Jurkat, Clone E6-1 (cell line): ENCODE data around the gene CFAP46.
"Not testable (repeated sequence)": the region's sequence is repeated elsewhere in the genome, so short reads cannot be mapped to it uniquely, and the experiment has no call there.

Experiments
- DNase-seq: peaks from one replicate; pipeline ENCODE4 v3.0.0-alpha.2; 2011; ENCODE audit warnings: low read depth, low spot score
- H3K4me3 ChIP-seq: 2 replicates; pipeline ENCODE4 v1.5.1; 2011; ENCODE audit warnings: mild to moderate bottlenecking, low read length, control low read depth, moderate library complexity

Gene CFAP46

GRCh38 chr10:132907821-132908620 is 34.3 kb downstream of the CFAP46 start:
- H3K4me3 ChIP-seq: no peak overlapping the region
- no peak for DNase-seq

GRCh38 chr10:132906836-132907235 is 35.5 kb downstream of the CFAP46 start:
- H3K4me3 ChIP-seq: no peak overlapping the region

GRCh38 chr10:132906106-132906505 is 36.3 kb downstream of the CFAP46 start:
- no peak overlapping the region for H3K4me3 ChIP-seq
- no peak for DNase-seq

More at GRCh38 chr10:132906836-132907235, 35.5 kb downstream of the CFAP46 start:
- no peak for DNase-seq

- no peak for DNase-seq
- H3K4me3 ChIP-seq: no peak overlapping the region
Measured at GRCh38 chr10:132905661-132906060, 36.7 kb downstream of the CFAP46 start.

- no peak for DNase-seq
Measured at GRCh38 chr10:132904814-132905649, 37.3 kb downstream of the CFAP46 start.

GRCh38 chr10:132904181-132904813 is 38.1 kb downstream of the CFAP46 start:
- no peak overlapping the region for H3K4me3 ChIP-seq
- peak; percentile 11 for DNase-seq

More at GRCh38 chr10:132904814-132905649, 37.3 kb downstream of the CFAP46 start:
- H3K4me3 ChIP-seq: no peak overlapping the region

- DNase-seq, H3K4me3 ChIP-seq: not testable (repeated sequence)
Measured at GRCh38 chr10:132902656-132903575, 39.5 kb downstream of the CFAP46 start.

- no peak for DNase-seq
- H3K4me3 ChIP-seq: no peak overlapping the region
Measured at GRCh38 chr10:132901351-132901750, 41.0 kb downstream of the CFAP46 start.

- no peak for DNase-seq
- no peak overlapping the region for H3K4me3 ChIP-seq
Measured at GRCh38 chr10:132900211-132900756, 42.1 kb downstream of the CFAP46 start.

GRCh38 chr10:132899751-132900065 is 42.7 kb downstream of the CFAP46 start:
- no peak for DNase-seq
- H3K4me3 ChIP-seq: no peak overlapping the region

- H3K4me3 ChIP-seq: no peak overlapping the region
- no peak for DNase-seq
Measured at GRCh38 chr10:132899054-132899750, 43.2 kb downstream of the CFAP46 start.

GRCh38 chr10:132898391-132899053 is 43.8 kb downstream of the CFAP46 start:
- no peak overlapping the region for H3K4me3 ChIP-seq
- DNase-seq: no peak

GRCh38 chr10:132897516-132898381 is 44.6 kb downstream of the CFAP46 start:
- H3K4me3 ChIP-seq: no peak overlapping the region
- DNase-seq: no peak

- not testable (repeated sequence) for H3K4me3 ChIP-seq
- DNase-seq: peak; percentile 65
Measured at GRCh38 chr10:132893786-132894185, 48.6 kb downstream of the CFAP46 start.

GRCh38 chr10:132893090-132893489 is 49.3 kb downstream of the CFAP46 start:
- no peak overlapping the region for H3K4me3 ChIP-seq
- no peak for DNase-seq

GRCh38 chr10:132892004-132892403 is 50.4 kb downstream of the CFAP46 start:
- no peak overlapping the region for H3K4me3 ChIP-seq
- no peak for DNase-seq

- DNase-seq: no peak
- H3K4me3 ChIP-seq: no peak overlapping the region
Measured at GRCh38 chr10:132891368-132891767, 51.0 kb downstream of the CFAP46 start.
